Measurements from ENCODE around the gene PEX6. TPM values are rescaled to one million over a fixed set of nuclear protein-coding genes. Genes with fewer than 3 reads are reported as not detected.

PEX6 gene
- total RNA-seq, 1 experiment from 2014 or later: 26.1 TPM

GRCh38 chr6:43016176-43016942 is 37.4 kb upstream of the PEX6 start:
- POLR2A ChIA-PET (ENCODE audit: low non-redundant PET): no interaction called here
- TF ChIP-seq EZH2 (IDR thresholded peaks at IDR 0.05; ENCODE audit: borderline replicate concordance, low read depth, low read length, poor library complexity, severe bottlenecking) (no peak), CTCF (conservative IDR thresholded peaks at IDR 0.05; ENCODE audit: low read depth, low read length) (no peak)
- Histone ChIP-seq H3K4me3 (ENCODE audit: low read depth, low read length, poor library complexity, severe bottlenecking) (no peak overlapping the region), H3K27ac (ENCODE audit: low read depth, low read length, poor library complexity, severe bottlenecking) (peak overlapping the region; percentile 22), H3K36me3 (ENCODE audit: insufficient read depth, low read length, poor library complexity, severe bottlenecking) (peaks cover 42% of the 10 kb centered on the region), H3K9me3 (ENCODE audit: low read depth, low read length, poor library complexity, severe bottlenecking) (no peaks in the 10 kb centered on the region), H3K27me3 (replicated peaks; ENCODE audit: insufficient read depth, low read depth, low read length, poor library complexity) (no peaks in the 10 kb centered on the region), H3K4me1 (ENCODE audit: insufficient read depth, low read length, poor library complexity, severe bottlenecking) (peaks cover 15% of the 10 kb centered on the region)
- no peak for DNase-seq (ENCODE audit: low spot score)
- CTCF ChIA-PET: no interaction called here
- BruUV-seq (replicated peaks): no TSS peak
- intact Hi-C loops (cut with micrococcal nuclease; ENCODE audit: unreplicated experiment): no loop called here

GRCh38 chr6:43014434-43014909 is 35.5 kb upstream of the PEX6 start:
- intact Hi-C loops (cut with micrococcal nuclease; ENCODE audit: unreplicated experiment): loop anchor here (5.0 kb wide), 1 partner anchor 112 kb away; no protein-coding TSS in a partner anchor
- Histone ChIP-seq H3K4me3 (ENCODE audit: low read depth, low read length, poor library complexity, severe bottlenecking) (peak overlapping the region; percentile 82), H3K9me3 (ENCODE audit: low read depth, low read length, poor library complexity, severe bottlenecking) (no peaks in the 10 kb centered on the region), H3K36me3 (ENCODE audit: insufficient read depth, low read length, poor library complexity, severe bottlenecking) (peaks cover 57% of the 10 kb centered on the region), H3K27me3 (replicated peaks; ENCODE audit: insufficient read depth, low read depth, low read length, poor library complexity) (no peaks in the 10 kb centered on the region), H3K27ac (ENCODE audit: low read depth, low read length, poor library complexity, severe bottlenecking) (peak overlapping the region; percentile 63), H3K4me1 (ENCODE audit: insufficient read depth, low read length, poor library complexity, severe bottlenecking) (peaks cover 7% of the 10 kb centered on the region)
- ChIA-PET POLR2A (ENCODE audit: low non-redundant PET) (interaction anchor here (0.6 to 1.2 kb wide), 2 partner anchors 30 to 85 kb away, joined by 3 to 5 read pairs; partner anchors contain the start of genes CNPY3 and PPP2R5D), CTCF (interaction anchor here (0.6 to 1.5 kb wide), 4 partner anchors 35 to 150 kb away, joined by 4 to 8 read pairs (median 5); partner anchors contain the start of genes PEX6 and PTK7)
- TF ChIP-seq CTCF (conservative IDR thresholded peaks at IDR 0.05; ENCODE audit: low read depth, low read length) (no peak), EZH2 (IDR thresholded peaks at IDR 0.05; ENCODE audit: borderline replicate concordance, low read depth, low read length, poor library complexity, severe bottlenecking) (no peak)
- peak; percentile 23 for DNase-seq (ENCODE audit: low spot score)
- no TSS peak for BruUV-seq (replicated peaks)

GRCh38 chr6:43013843-43014433 is 35.0 kb upstream of the PEX6 start, which contains the start of the genes KLHDC3 and MEA1:
KLHDC3 (plus strand) TSS chr6:43014249; CDS start chr6:43017193, 2,944 bp downstream.
MEA1 (minus strand) TSS chr6:43013946; CDS start chr6:43013813, 133 bp downstream.
- H3K36me3 ChIP-seq (ENCODE audit: insufficient read depth, low read length, poor library complexity, severe bottlenecking): peaks cover 59% of the 10 kb centered on the region
- intact Hi-C loops (cut with micrococcal nuclease; ENCODE audit: unreplicated experiment): loop anchor here (5.0 kb wide), 1 partner anchor 112 kb away; no protein-coding TSS in a partner anchor
- no TSS peak for BruUV-seq (replicated peaks)
- H3K27me3 ChIP-seq (replicated peaks; ENCODE audit: insufficient read depth, low read depth, low read length, poor library complexity): no peaks in the 10 kb centered on the region
- peak within 1 kb of the TSS; percentile 79 for H3K27ac ChIP-seq (ENCODE audit: low read depth, low read length, poor library complexity, severe bottlenecking)
- peak; percentile 100 for DNase-seq (ENCODE audit: low spot score)
- peaks cover 7% of the 10 kb centered on the region for H3K4me1 ChIP-seq (ENCODE audit: insufficient read depth, low read length, poor library complexity, severe bottlenecking)
- no peaks in the 10 kb centered on the region for H3K9me3 ChIP-seq (ENCODE audit: low read depth, low read length, poor library complexity, severe bottlenecking)
- peak within 1 kb of the TSS; percentile 82 for H3K4me3 ChIP-seq (ENCODE audit: low read depth, low read length, poor library complexity, severe bottlenecking)
- ChIA-PET CTCF (interaction anchor here (0.6 to 1.5 kb wide), 4 partner anchors 35 to 150 kb away, joined by 4 to 8 read pairs (median 5); partner anchors contain the start of genes PEX6 and PTK7), POLR2A (ENCODE audit: low non-redundant PET) (interaction anchor here (0.6 to 1.2 kb wide), 2 partner anchors 30 to 85 kb away, joined by 3 to 5 read pairs; partner anchors contain the start of genes CNPY3 and PPP2R5D)
- TF ChIP-seq EZH2 (IDR thresholded peaks at IDR 0.05; ENCODE audit: borderline replicate concordance, low read depth, low read length, poor library complexity, severe bottlenecking) (no peak), CTCF (conservative IDR thresholded peaks at IDR 0.05; ENCODE audit: low read depth, low read length) (no peak)
